C4-2B (cell line): Measurements from ENCODE around the gene JAZF1.

Experiments
- ZFX ChIP-seq: fragments of 450-650 bp; IDR thresholded peaks from 2 replicates; pipeline ENCODE4 v1.6.1; 2017
- TF ChIP-seq, protein P1 (sequence below): fragments of 450-650 bp; conservative IDR thresholded peaks from 2 replicates; pipeline ENCODE4 v1.5.1; 2017; ENCODE audit warnings: mild to moderate bottlenecking

DNA sequence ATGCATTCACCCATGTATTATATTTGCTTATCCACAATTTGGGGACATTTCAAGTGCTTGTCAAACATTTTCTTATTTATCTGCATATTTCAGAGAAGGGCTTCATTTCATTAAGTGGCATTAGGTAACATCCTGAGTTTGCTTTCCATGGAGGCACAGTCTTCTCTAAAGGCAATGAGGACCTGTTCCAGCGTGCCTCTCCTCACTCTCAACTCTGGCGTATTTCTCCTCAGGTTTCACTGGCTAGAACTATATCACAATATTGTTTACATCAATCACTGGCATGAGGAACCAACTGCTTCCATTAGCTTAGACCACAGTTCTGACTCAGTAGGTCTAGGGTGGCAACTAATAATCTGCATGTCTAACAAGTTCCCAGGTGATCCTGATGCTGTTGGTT lies 263.5 kb downstream of the JAZF1 start:
- TF ChIP-seq, protein P1, sequence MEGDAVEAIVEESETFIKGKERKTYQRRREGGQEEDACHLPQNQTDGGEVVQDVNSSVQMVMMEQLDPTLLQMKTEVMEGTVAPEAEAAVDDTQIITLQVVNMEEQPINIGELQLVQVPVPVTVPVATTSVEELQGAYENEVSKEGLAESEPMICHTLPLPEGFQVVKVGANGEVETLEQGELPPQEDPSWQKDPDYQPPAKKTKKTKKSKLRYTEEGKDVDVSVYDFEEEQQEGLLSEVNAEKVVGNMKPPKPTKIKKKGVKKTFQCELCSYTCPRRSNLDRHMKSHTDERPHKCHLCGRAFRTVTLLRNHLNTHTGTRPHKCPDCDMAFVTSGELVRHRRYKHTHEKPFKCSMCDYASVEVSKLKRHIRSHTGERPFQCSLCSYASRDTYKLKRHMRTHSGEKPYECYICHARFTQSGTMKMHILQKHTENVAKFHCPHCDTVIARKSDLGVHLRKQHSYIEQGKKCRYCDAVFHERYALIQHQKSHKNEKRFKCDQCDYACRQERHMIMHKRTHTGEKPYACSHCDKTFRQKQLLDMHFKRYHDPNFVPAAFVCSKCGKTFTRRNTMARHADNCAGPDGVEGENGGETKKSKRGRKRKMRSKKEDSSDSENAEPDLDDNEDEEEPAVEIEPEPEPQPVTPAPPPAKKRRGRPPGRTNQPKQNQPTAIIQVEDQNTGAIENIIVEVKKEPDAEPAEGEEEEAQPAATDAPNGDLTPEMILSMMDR = no peak
- TF ChIP-seq ZFX = no peak
